Natural killer cell (primary cell): Measurements from ENCODE around the gene RRAD. TPM values are rescaled to one million over a fixed set of nuclear protein-coding genes. Genes with fewer than 3 reads are reported as not detected.
"Not testable (repeated sequence)": the region's sequence is repeated elsewhere in the genome, so short reads cannot be mapped to it uniquely, and the experiment has no call there.

Source experiments
- ATAC-seq, 3 donors: fragments of 150-1000 bp in 2 of 3; fragments of 200-7000 bp in 1 of 3; cut with Tn5 transposase; 1 replicate in 1 of 3; 2 replicates in 2 of 3; pipeline ENCODE4 v1.10.0; 2021; ENCODE audit warnings: mild to moderate bottlenecking in 2 of 3, moderate library complexity in 2 of 3
- DNase-seq, 2 donors: peaks; one replicate each; pipeline versions ENCODE4 v3.0.0 to v3.0.0-alpha.2; 2013 to 2021; ENCODE audit warnings: mixed read lengths in 1 of 2
- H3K27ac ChIP-seq: one replicate; pipeline ENCODE4 v1.5.1; 2013; ENCODE audit warnings: mild to moderate bottlenecking, low read length
- H3K27me3 ChIP-seq: one replicate; pipeline ENCODE4 v1.6.1; 2013; ENCODE audit warnings: low read length; ENCODE audit not compliant: control insufficient read depth, insufficient read depth
- H3K36me3 ChIP-seq: one replicate; pipeline ENCODE4 v1.6.1; 2013; ENCODE audit warnings: low read length; ENCODE audit not compliant: control insufficient read depth, insufficient read depth
- H3K4me1 ChIP-seq: one replicate; pipeline ENCODE4 v1.6.1; 2013; ENCODE audit warnings: low read length; ENCODE audit not compliant: control insufficient read depth, insufficient read depth
- H3K4me3 ChIP-seq: one replicate; pipeline ENCODE4 v1.5.1; 2013; ENCODE audit warnings: low read length
- H3K9me3 ChIP-seq: one replicate; pipeline ENCODE4 v1.6.1; 2013; ENCODE audit warnings: low read length; ENCODE audit not compliant: control insufficient read depth, insufficient read depth
- H3K27ac Mint-ChIP-seq, 2 donors: one replicate each; pipeline ENCODE4 v1.8.0; 2022; ENCODE audit warnings: mild to moderate bottlenecking in 2 of 2, mixed read lengths in 2 of 2, moderate library complexity in 1 of 2
- H3K27me3 Mint-ChIP-seq, 2 donors: one replicate each; pipeline ENCODE4 v1.8.0; 2022; ENCODE audit warnings: low read depth in 2 of 2, mixed read lengths in 2 of 2
- H3K36me3 Mint-ChIP-seq: one replicate; pipeline ENCODE4 v1.8.0; 2022; ENCODE audit warnings: mixed read lengths
- H3K4me1 Mint-ChIP-seq, 2 donors: one replicate each; pipeline ENCODE4 v1.8.0; 2022; ENCODE audit warnings: mixed read lengths in 2 of 2
- H3K4me3 Mint-ChIP-seq: one replicate; pipeline ENCODE4 v1.8.0; 2022; ENCODE audit warnings: mild to moderate bottlenecking, moderate library complexity, mixed read lengths
- H3K9me3 Mint-ChIP-seq, 2 donors: one replicate each; pipeline ENCODE4 v1.8.0; 2022; ENCODE audit warnings: mixed read lengths in 2 of 2
- CTCF ChIP-seq: fragments of 200-600 bp; IDR thresholded peaks from one replicate; pipeline ENCODE4 v1.8.0; 2022; ENCODE audit warnings: antibody characterized with exemption
- WGBS: methylation state at CpG from one replicate; pipeline ENCODE4 v1.1.7; 2013; ENCODE audit warnings: missing lambda C conversion rate; ENCODE audit not compliant: insufficient coverage; 5-methylcytosine and 5-hydroxymethylcytosine counted together
- intact Hi-C: fragments of 100-400 bp; cut with micrococcal nuclease; formaldehyde crosslinking; loops from one replicate; pipeline ENCODE4 v1.14.2; 2022
- total RNA-seq, 4 donors: library from RNA; stranded (reverse); fragments of 120-200 nt in 1 of 4; gene quantifications; one replicate each; pipeline versions ENCODE4 v1.2.3 to v1.2.4, GENCODE V29; 2013 to 2022

Gene RRAD, protein sequence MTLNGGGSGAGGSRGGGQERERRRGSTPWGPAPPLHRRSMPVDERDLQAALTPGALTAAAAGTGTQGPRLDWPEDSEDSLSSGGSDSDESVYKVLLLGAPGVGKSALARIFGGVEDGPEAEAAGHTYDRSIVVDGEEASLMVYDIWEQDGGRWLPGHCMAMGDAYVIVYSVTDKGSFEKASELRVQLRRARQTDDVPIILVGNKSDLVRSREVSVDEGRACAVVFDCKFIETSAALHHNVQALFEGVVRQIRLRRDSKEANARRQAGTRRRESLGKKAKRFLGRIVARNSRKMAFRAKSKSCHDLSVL
- 1 to 10 TPM; 1.8 to 4.5 (median 2.8) TPM for total RNA-seq
- total RNA-seq (2013): 0.68 TPM

- Histone ChIP-seq H3K36me3 (no peaks in the 10 kb centered on the region), H3K4me1 (peaks cover 13% of the 10 kb centered on the region), H3K4me3 (peak within 1 kb of the TSS; percentile 26), H3K9me3 (no peaks in the 10 kb centered on the region), H3K27ac (no peak within 1 kb of the TSS), H3K27me3 (peaks cover 19% of the 10 kb centered on the region)
- Mint-ChIP-seq H3K36me3 (no peaks in the 10 kb centered on the region), H3K4me1 (peaks cover 0 to 13% of the 10 kb centered on the region in 2 donors), H3K27ac (peak within 1 kb of the TSS; percentile 46 to 66), H3K27me3 (peaks cover 10 to 29% of the 10 kb centered on the region in 2 donors), H3K4me3 (peak within 1 kb of the TSS; percentile 80), H3K9me3 (no peaks in the 10 kb centered on the region)
- ATAC-seq: peak; percentile 27 to 64 (median 58)
- 13% methylated on average over 32 of the region's 42 CpGs for WGBS
- intact Hi-C loops: no loop called here
- DNase-seq: peak; percentile 26 to 34
- no peak for TF ChIP-seq CTCF
Measured at GRCh38 chr16:66925322-66925840, at the start of gene RRAD. RRAD (minus strand) TSS chr16:66925535; CDS start chr16:66925179, 356 bp downstream.

- H3K36me3 Mint-ChIP-seq, H3K27ac Mint-ChIP-seq, ATAC-seq, H3K36me3 ChIP-seq, intact Hi-C loops, H3K9me3 Mint-ChIP-seq, H3K4me1 ChIP-seq, H3K4me3 ChIP-seq, H3K27me3 ChIP-seq, H3K27me3 Mint-ChIP-seq, H3K27ac ChIP-seq, H3K4me1 Mint-ChIP-seq, H3K9me3 ChIP-seq: not testable (repeated sequence)
- DNase-seq: peak in 1 of 2 donors; percentile 56
- WGBS: 38% methylated on average over 11 of the region's 11 CpGs
- peak overlapping the region; percentile 31 for H3K4me3 Mint-ChIP-seq
Measured at GRCh38 chr16:66974932-66975246, 49.6 kb upstream of the RRAD start.

GRCh38 chr16:66974156-66974931 lies 49.0 kb upstream of the RRAD start:
- H3K9me3 Mint-ChIP-seq, H3K9me3 ChIP-seq, H3K27ac ChIP-seq, intact Hi-C loops, H3K4me1 ChIP-seq, H3K36me3 ChIP-seq, H3K27me3 ChIP-seq, H3K4me1 Mint-ChIP-seq, H3K36me3 Mint-ChIP-seq, DNase-seq, H3K27ac Mint-ChIP-seq, H3K4me3 ChIP-seq, H3K4me3 Mint-ChIP-seq, ATAC-seq, H3K27me3 Mint-ChIP-seq: not testable (repeated sequence)
- WGBS: 94% methylated on average over 32 of the region's 32 CpGs

GRCh38 chr16:66973716-66974115 lies 48.4 kb upstream of the RRAD start:
- no peaks in the 10 kb centered on the region for H3K36me3 Mint-ChIP-seq
- Histone ChIP-seq H3K4me1 (no peaks in the 10 kb centered on the region), H3K27me3 (no peaks in the 10 kb centered on the region), H3K9me3 (no peaks in the 10 kb centered on the region), H3K27ac (no peak overlapping the region), H3K36me3 (no peaks in the 10 kb centered on the region), H3K4me3 (no peak overlapping the region)
- no peak overlapping the region for H3K4me3 Mint-ChIP-seq
- H3K9me3 Mint-ChIP-seq: no peaks in the 10 kb centered on the region
- 88% methylated on average over 6 of the region's 6 CpGs for WGBS
- intact Hi-C loops: no loop called here
- no peak for DNase-seq
- TF ChIP-seq CTCF: no peak
- no peaks in the 10 kb centered on the region for H3K27me3 Mint-ChIP-seq
- H3K4me1 Mint-ChIP-seq: no peaks in the 10 kb centered on the region
- no peak overlapping the region for H3K27ac Mint-ChIP-seq
- ATAC-seq: no peak
